Osteocyte (in vitro differentiated cells): Measurements from ENCODE around the gene FEV. TPM values are rescaled to one million over a fixed set of nuclear protein-coding genes. Genes with fewer than 3 reads are reported as not detected.

Source experiments
- DNase-seq: peaks from one replicate; pipeline ENCODE4 v3.0.0; 2021; ENCODE audit warnings: mixed read lengths; ENCODE audit not compliant: unreplicated experiment; ENCODE audit errors: extremely low spot score
- H3K27ac Mint-ChIP-seq: one replicate; pipeline ENCODE4 v1.8.0; 2021; ENCODE audit warnings: mild to moderate bottlenecking, mixed read lengths; ENCODE audit not compliant: unreplicated experiment
- H3K27me3 Mint-ChIP-seq: one replicate; pipeline ENCODE4 v1.8.0; 2021; ENCODE audit warnings: mixed read lengths; ENCODE audit not compliant: unreplicated experiment
- H3K36me3 Mint-ChIP-seq: one replicate; pipeline ENCODE4 v1.8.0; 2021; ENCODE audit warnings: mixed read lengths; ENCODE audit not compliant: unreplicated experiment
- H3K4me1 Mint-ChIP-seq: one replicate; pipeline ENCODE4 v1.8.0; 2021; ENCODE audit warnings: mixed read lengths; ENCODE audit not compliant: unreplicated experiment
- H3K4me3 Mint-ChIP-seq: one replicate; pipeline ENCODE4 v1.8.0; 2021; ENCODE audit warnings: mild to moderate bottlenecking, moderate library complexity, mixed read lengths; ENCODE audit not compliant: unreplicated experiment
- H3K9me3 Mint-ChIP-seq: one replicate; pipeline ENCODE4 v1.8.0; 2021; ENCODE audit warnings: mixed read lengths; ENCODE audit not compliant: unreplicated experiment
- CTCF ChIP-seq: fragments of 200-600 bp; sonication (generic); IDR thresholded peaks from 2 replicates; pipeline ENCODE4 v1.5.0; 2021; ENCODE audit warnings: antibody characterized with exemption, mild to moderate bottlenecking, moderate library complexity
- total RNA-seq: library from RNA; stranded (reverse); gene quantifications from 2 replicates; pipeline ENCODE4 v1.2.1, GENCODE V29; 2021

Gene FEV
- total RNA-seq, 1 donor from 2014 or later: not detected

DNA sequence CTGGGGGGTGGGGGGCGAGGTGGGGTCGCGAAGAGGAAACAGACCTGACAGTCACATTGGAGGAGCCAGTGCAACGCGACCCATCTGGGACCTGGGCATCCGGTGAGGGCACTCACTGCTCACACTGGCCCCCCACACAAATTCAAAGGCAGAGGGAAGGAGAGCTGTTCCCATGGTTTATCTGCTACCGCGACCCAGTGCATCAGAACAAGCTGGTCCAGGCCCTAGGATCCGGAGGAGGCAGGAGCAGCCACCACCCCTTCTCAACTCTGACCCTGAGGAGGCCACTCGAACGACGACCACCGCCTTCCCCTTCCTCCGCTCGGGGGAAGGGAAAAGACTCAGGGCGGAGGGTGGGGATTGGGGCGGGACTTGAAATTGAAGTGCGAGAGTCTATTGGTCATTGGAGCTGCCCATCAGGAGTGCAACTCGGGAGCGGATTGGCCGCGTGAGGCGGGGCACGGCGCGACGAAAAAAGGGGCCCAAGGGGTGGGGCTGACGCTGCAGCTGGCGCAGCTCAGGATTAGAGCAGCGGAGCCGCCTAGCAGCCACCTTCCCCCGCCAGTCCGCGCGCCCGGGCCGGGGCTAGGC is 25.7 kb downstream of the FEV start, which contains the start of gene CDK5R2:
CDK5R2 (plus strand) TSS at position 526 of the 591 bp plus-strand sequence. CDS start 155 bp downstream, outside the sequence.
- no peak for DNase-seq
- peak within 1 kb of the TSS; percentile 61 for H3K4me3 Mint-ChIP-seq
- H3K27me3 Mint-ChIP-seq: peaks cover 83% of the 10 kb centered on the region
- H3K4me1 Mint-ChIP-seq: peaks cover 17% of the 10 kb centered on the region
- no peak for TF ChIP-seq CTCF
- H3K27ac Mint-ChIP-seq: no peak within 1 kb of the TSS
- H3K36me3 Mint-ChIP-seq: no peaks in the 10 kb centered on the region
- no peaks in the 10 kb centered on the region for H3K9me3 Mint-ChIP-seq

DNA sequence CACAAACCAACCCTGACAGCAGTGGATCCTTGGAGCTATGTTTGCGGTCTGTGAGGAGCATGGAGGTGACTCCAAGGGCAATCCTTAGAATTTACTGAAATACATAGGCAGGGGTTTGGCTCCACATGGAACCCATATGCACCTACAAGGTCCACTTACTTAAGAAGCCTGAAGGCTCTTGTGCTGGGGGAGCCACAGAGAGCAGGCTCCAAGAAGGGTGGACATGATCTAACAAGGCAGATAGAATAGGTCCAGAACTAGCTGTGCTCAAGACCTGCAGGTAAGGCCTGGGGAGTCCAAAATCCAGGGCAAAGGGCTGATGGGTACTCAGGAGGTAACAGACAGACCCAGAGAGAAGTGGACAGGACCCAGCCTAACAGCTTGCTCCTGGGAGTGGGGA is 26.7 kb downstream of the FEV start:
- no peak for DNase-seq
- Mint-ChIP-seq H3K4me1 (peaks cover 14% of the 10 kb centered on the region), H3K36me3 (no peaks in the 10 kb centered on the region), H3K27me3 (peaks cover 78% of the 10 kb centered on the region), H3K27ac (no peak overlapping the region), H3K4me3 (no peak overlapping the region), H3K9me3 (no peaks in the 10 kb centered on the region)
- TF ChIP-seq CTCF: no peak

DNA sequence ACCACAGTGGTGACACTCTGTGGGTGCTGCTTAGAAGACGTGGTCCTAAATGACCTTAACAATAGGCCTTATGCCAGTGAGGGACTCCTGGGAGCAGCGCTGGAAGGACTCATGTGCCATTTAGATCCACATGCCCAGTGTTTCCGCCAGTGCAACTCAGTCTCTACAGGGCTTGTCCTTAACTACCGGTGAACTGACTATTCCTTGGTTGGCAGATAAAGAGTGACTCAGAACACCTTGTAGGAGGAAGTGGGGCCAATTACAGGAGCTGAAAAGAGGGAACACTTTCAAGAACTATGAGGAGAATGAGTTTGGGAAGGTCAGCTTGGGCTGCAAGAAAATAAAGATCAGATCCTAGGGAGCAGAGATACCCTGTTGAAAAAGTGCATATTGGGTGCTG is 27.3 kb downstream of the FEV start:
- no peak for TF ChIP-seq CTCF
- no peaks in the 10 kb centered on the region for H3K36me3 Mint-ChIP-seq
- H3K4me3 Mint-ChIP-seq: no peak overlapping the region
- no peak overlapping the region for H3K27ac Mint-ChIP-seq
- H3K4me1 Mint-ChIP-seq: peaks cover 12% of the 10 kb centered on the region
- H3K9me3 Mint-ChIP-seq: no peaks in the 10 kb centered on the region
- peaks cover 74% of the 10 kb centered on the region for H3K27me3 Mint-ChIP-seq
- no peak for DNase-seq

- Mint-ChIP-seq H3K27ac (no peak overlapping the region), H3K36me3 (no peaks in the 10 kb centered on the region), H3K4me1 (peaks cover 8% of the 10 kb centered on the region), H3K4me3 (no peak overlapping the region), H3K9me3 (no peaks in the 10 kb centered on the region), H3K27me3 (peaks cover 69% of the 10 kb centered on the region)
- no peak for DNase-seq
- no peak for TF ChIP-seq CTCF
These were observed 28.9 kb downstream of the FEV start for GRCh38 chr2:218956039-218956438.

DNA sequence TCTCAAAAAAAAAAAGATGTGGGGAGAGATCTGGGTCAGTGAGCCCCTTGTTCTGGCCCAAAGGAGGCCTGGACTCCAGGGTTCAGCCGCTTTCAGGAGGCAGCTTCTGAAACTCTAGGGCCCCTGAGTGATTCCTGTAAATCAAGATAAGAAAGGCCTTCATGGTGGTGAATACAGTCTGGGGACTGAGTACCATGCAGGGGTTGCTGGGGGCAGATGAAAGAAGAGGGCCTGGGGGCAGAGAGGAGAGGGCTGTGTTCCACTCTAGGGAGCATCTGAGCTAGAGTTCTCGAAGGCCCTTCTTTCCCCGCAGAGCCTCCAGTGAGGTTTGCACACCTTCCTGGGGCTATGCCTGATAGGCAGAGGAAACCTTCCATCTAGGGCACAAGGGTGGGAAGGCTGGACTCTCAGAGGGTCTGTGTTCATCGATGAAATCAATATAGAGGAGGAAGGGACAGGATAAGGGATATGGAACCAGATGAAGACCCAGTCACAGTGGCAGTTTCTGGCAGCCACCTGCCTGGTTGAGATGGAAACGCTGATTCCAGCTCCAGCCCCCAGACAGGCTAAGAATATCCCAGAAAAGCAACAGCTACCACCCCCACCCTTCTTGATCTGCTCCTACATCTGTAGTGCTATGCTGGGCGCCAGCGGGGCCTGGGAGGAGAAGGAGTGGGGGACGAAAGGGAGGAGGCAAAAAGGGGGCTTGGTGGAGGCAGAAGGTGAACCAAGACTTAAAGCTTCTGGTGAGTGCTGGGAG is 30.3 kb downstream of the FEV start:
- peaks cover 6% of the 10 kb centered on the region for H3K4me1 Mint-ChIP-seq
- H3K27ac Mint-ChIP-seq: no peak overlapping the region
- H3K36me3 Mint-ChIP-seq: no peaks in the 10 kb centered on the region
- peak; percentile 59 for DNase-seq
- no peaks in the 10 kb centered on the region for H3K9me3 Mint-ChIP-seq
- TF ChIP-seq CTCF: no peak
- H3K4me3 Mint-ChIP-seq: no peak overlapping the region
- H3K27me3 Mint-ChIP-seq: peaks cover 71% of the 10 kb centered on the region
